Measurements from ENCODE around the gene ZNF827. TPM values are rescaled to one million over a fixed set of nuclear protein-coding genes. Genes with fewer than 3 reads are reported as not detected.

ZNF827 gene
- total and polyA plus RNA-seq, 2 of the 13 experiments (the other 11 are each of a cell fraction or from before 2014, with no cell fraction given), result 2.8 TPM

GRCh38 chr4:145939856-145940255 is 1.2 kb upstream of the ZNF827 start:
- H3K4me2 ChIP-seq (ENCODE audit: low read depth, low read length), result no peak overlapping the region

More at GRCh38 chr4:145939856-145940255, 1.2 kb upstream of the ZNF827 start:
- Histone ChIP-seq H2AFZ (ENCODE audit: low read length) (no peak overlapping the region), H4K20me1 (ENCODE audit: insufficient read depth, low read length) (no peaks in the 10 kb centered on the region), H3K4me3 (replicated peaks in 1 of 3; ENCODE audit: insufficient read depth in 1 of 3, low read depth in 2 of 3, low read length in 3 of 3) (no peak overlapping the region), H3K27ac (ENCODE audit: extremely low read length, insufficient read depth, low read length) (no peak overlapping the region), H3K9ac (ENCODE audit: insufficient read depth, low read depth, low read length) (no peak overlapping the region; the same call in 1 of the 2 replicates), H3K4me1 (ENCODE audit: insufficient read depth, low read length) (peaks cover 17% of the 10 kb centered on the region), H3K27me3 (ENCODE audit: control insufficient read depth in 1 of 2, insufficient read depth in 2 of 2, low read length in 2 of 2) (no peaks in the 10 kb centered on the region; a peak in 2 of 5 replicates), H3K9me3 (ENCODE audit: low read length) (no peaks in the 10 kb centered on the region), H3K79me2 (ENCODE audit: insufficient read depth, low read length) (peaks cover 18% of the 10 kb centered on the region), H3K36me3 (replicated peaks in 1 of 2; ENCODE audit: control insufficient read depth in 1 of 2, insufficient read depth in 2 of 2, low read length in 2 of 2) (no peaks in the 10 kb centered on the region)
- ATAC-seq, result no peak
- ChIA-PET CTCF (ENCODE audit: low intra/inter-chr PET ratio, low total read pairs) (no interaction called here), POLR2A (no interaction called here)
- TF ChIP-seq MTF1 (CRISPR knock-in tag; IDR thresholded peaks at IDR 0.05) (no peak), THAP11 (CRISPR knock-in tag; IDR thresholded peaks at IDR 0.05) (no peak), ZNF24 (IDR thresholded peaks at IDR 0.05) (no peak), ZFP82 (CRISPR knock-in tag; IDR thresholded peaks at IDR 0.05; ENCODE audit: borderline replicate concordance) (no peak), ZGPAT (CRISPR knock-in tag; IDR thresholded peaks at IDR 0.05) (no peak), ATF2 (CRISPR knock-in tag; IDR thresholded peaks at IDR 0.05) (no peak), ZNF362 (CRISPR knock-in tag; IDR thresholded peaks at IDR 0.05; ENCODE audit: borderline replicate concordance) (no peak), SRF (IDR thresholded peaks at IDR 0.05; ENCODE audit: low read depth, low read length) (no peak), ZNF121 (CRISPR knock-in tag; IDR thresholded peaks at IDR 0.05) (no peak), ZNF607 (CRISPR knock-in tag; IDR thresholded peaks at IDR 0.05; ENCODE audit: borderline replicate concordance) (no peak), AFF4 (CRISPR knock-in tag; IDR thresholded peaks at IDR 0.05) (no peak), ATM (IDR thresholded peaks at IDR 0.05; ENCODE audit: borderline replicate concordance) (no peak), ZNF678 (CRISPR knock-in tag; IDR thresholded peaks at IDR 0.05) (no peak), SIX1 (CRISPR knock-in tag; IDR thresholded peaks at IDR 0.05; ENCODE audit: borderline replicate concordance) (no peak), ZNF761 (CRISPR knock-in tag; conservative IDR thresholded peaks at IDR 0.05) (no peak), ZFY (CRISPR knock-in tag; IDR thresholded peaks at IDR 0.05) (no peak)
- no TSS peak for BruUV-seq (replicated peaks)
- FAIRE-seq, result no peak
- in situ Hi-C loops (cut with HindIII; ENCODE audit: extremely low pct_ligation_motif_present, low pct_unique_long_range_greater_than_20kb), result loop anchor here (10.0 kb wide), 1 partner anchor 205 kb away; no protein-coding TSS in a partner anchor
- no peak for DNase-seq (ENCODE audit: low spot score)
- intact Hi-C loops (cut with micrococcal nuclease; ENCODE audit: unreplicated experiment), result loop anchor here (5.0 kb wide), 1 partner anchor 48 kb away; no protein-coding TSS in a partner anchor

Data from HepG2 (cell line).